K562 (cell line): Measurements from ENCODE around the gene MBD3. TPM values are rescaled to one million over a fixed set of nuclear protein-coding genes. Genes with fewer than 3 reads are reported as not detected.

ENCODE experiments used
- CREB1 ChIP-seq, 2 experiments: sonication (generic) in 1 of 2; formaldehyde crosslinking in 1 of 2; IDR thresholded peaks; 2 replicates each; pipeline versions ENCODE4 v1.6.1 to v1.8.0; 2012 to 2022; ENCODE audit warnings: inconsistent platforms in 1 of 2, mild to moderate bottlenecking in 1 of 2, missing genetic modification reagents in 1 of 2, moderate library complexity in 1 of 2
- HDAC3 ChIP-seq: fragments of 450-650 bp; IDR thresholded peaks from 2 replicates; pipeline ENCODE4 v1.6.1; 2018; ENCODE audit warnings: borderline replicate concordance, mild to moderate bottlenecking, moderate library complexity; ENCODE audit not compliant: partially characterized antibody
- MTA2 ChIP-seq: fragments of 450-650 bp; IDR thresholded peaks from 2 replicates; pipeline ENCODE4 v1.6.1; 2016; ENCODE audit warnings: low read depth
- MTF1 ChIP-seq: fragments of 250-450 bp; sonication (Bioruptor Pico); IDR thresholded peaks from 2 replicates; pipeline ENCODE4 v1.9.0; 2021; ENCODE audit warnings: moderate library complexity, mild to moderate bottlenecking, inconsistent platforms, borderline replicate concordance
- NFE2L1 ChIP-seq: fragments of 450-650 bp; IDR thresholded peaks from 2 replicates; pipeline ENCODE4 v1.6.1; 2016; ENCODE audit warnings: missing genetic modification characterization, low read depth, mild to moderate bottlenecking, missing compliant biosample characterization, moderate library complexity, borderline replicate concordance
- NFRKB ChIP-seq: fragments of 450-650 bp; IDR thresholded peaks from 2 replicates; pipeline ENCODE4 v1.6.1; 2016; ENCODE audit warnings: low read depth
- POLR3A ChIP-seq: IDR thresholded peaks from 2 replicates; pipeline ENCODE4 v1.6.1; 2011; ENCODE audit warnings: borderline replicate concordance, mild to moderate bottlenecking, moderate library complexity; ENCODE audit not compliant: insufficient read length, insufficient read depth; ENCODE audit errors: extremely low read depth
- SP1 ChIP-seq: sonication (generic); formaldehyde crosslinking; IDR thresholded peaks from 2 replicates; pipeline ENCODE4 v1.8.1; 2022; ENCODE audit warnings: mild to moderate bottlenecking, missing genetic modification reagents
- SPI1 ChIP-seq: IDR thresholded peaks from 2 replicates; pipeline ENCODE4 v1.6.1; 2011; ENCODE audit warnings: low read depth, low read length, control low read depth, borderline replicate concordance
- TAF1 ChIP-seq: IDR thresholded peaks from 2 replicates; pipeline ENCODE4 v1.6.1; 2011; ENCODE audit warnings: mild to moderate bottlenecking, low read length, moderate library complexity; ENCODE audit not compliant: insufficient read depth, control insufficient read depth, severe bottlenecking; ENCODE audit errors: extremely low read depth
- ZNF23 ChIP-seq: fragments of 250-450 bp; sonication (Bioruptor Pico); IDR thresholded peaks from 2 replicates; pipeline ENCODE4 v1.4.0; 2020; ENCODE audit warnings: mild to moderate bottlenecking
- ZNF253 ChIP-seq: fragments of 250-450 bp; sonication (Bioruptor Pico); conservative IDR thresholded peaks from 2 replicates; pipeline ENCODE4 v1.6.1; 2021; ENCODE audit warnings: mild to moderate bottlenecking
- ZNF41 ChIP-seq: fragments of 250-450 bp; sonication (Bioruptor Pico); conservative IDR thresholded peaks from 2 replicates; pipeline ENCODE4 v1.4.0; 2020; ENCODE audit warnings: mild to moderate bottlenecking
- polyA plus RNA-seq, 8 experiments: library from polyadenylated mRNA; depleted of rRNA in 4 of 8; stranded (reverse) in 5 of 8; unstranded in 3 of 8; fragments of >200 nt; fragmentation: Nextera tagmentation in 2 of 8; fragmentation: Illumina TruSeq in 1 of 8; extraction: Ambion mirVana in 2 of 8; extraction: Trizol in 1 of 8; gene quantifications; 2 replicates each; pipeline versions ENCODE4 v1.2.1 to v1.2.3, GENCODE V29; 2011 to 2014; ENCODE audit warnings: inconsistent platforms in 1 of 8, missing spikeins in 1 of 8
- total RNA-seq, 7 experiments: library from RNA; depleted of rRNA in 6 of 7; stranded (reverse); fragments of >200 nt in 6 of 7; fragmentation: Illumina TruSeq in 2 of 7; extraction: Trizol in 2 of 7; gene quantifications; 2 replicates each; pipeline versions ENCODE4 v1.2.1 to v1.2.3, GENCODE V29; 2011 to 2021; ENCODE audit warnings: low replicate concordance in 1 of 7
- TF ChIP-seq, protein P1 (sequence below), 2 experiments: fragments of 450-650 bp in 1 of 2; sonication (generic) in 1 of 2; formaldehyde crosslinking in 1 of 2; IDR thresholded peaks in 1 of 2; conservative IDR thresholded peaks in 1 of 2; 2 replicates each; pipeline versions ENCODE4 v1.6.1 to v1.8.1; 2016 to 2023; ENCODE audit warnings: mild to moderate bottlenecking in 2 of 2, moderate library complexity in 2 of 2, inconsistent platforms in 1 of 2, missing genetic modification reagents in 1 of 2
- TF ChIP-seq, protein P2 (sequence below), 2 experiments: fragments of 450-650 bp; IDR thresholded peaks; 2 replicates each; pipeline ENCODE4 v1.6.1; 2018; ENCODE audit warnings: mild to moderate bottlenecking in 2 of 2, low read depth in 1 of 2; ENCODE audit not compliant: partially characterized antibody in 2 of 2
- TF ChIP-seq, protein P3 (sequence below): fragments of 250-450 bp; sonication (Bioruptor Pico); IDR thresholded peaks from 2 replicates; pipeline ENCODE4 v1.5.0; 2021; ENCODE audit warnings: mild to moderate bottlenecking, moderate library complexity
- TF ChIP-seq, protein P4 (sequence below): sonication (generic); formaldehyde crosslinking; IDR thresholded peaks from 2 replicates; pipeline ENCODE4 v1.5.0; 2020; ENCODE audit warnings: missing genetic modification reagents

The MBD3 gene
- total and polyA plus RNA-seq, 9 of the 15 experiments (the other 6 are each of a cell fraction or from before 2014, with no cell fraction given) = 0.24 to 137 (median 30.9) TPM

DNA sequence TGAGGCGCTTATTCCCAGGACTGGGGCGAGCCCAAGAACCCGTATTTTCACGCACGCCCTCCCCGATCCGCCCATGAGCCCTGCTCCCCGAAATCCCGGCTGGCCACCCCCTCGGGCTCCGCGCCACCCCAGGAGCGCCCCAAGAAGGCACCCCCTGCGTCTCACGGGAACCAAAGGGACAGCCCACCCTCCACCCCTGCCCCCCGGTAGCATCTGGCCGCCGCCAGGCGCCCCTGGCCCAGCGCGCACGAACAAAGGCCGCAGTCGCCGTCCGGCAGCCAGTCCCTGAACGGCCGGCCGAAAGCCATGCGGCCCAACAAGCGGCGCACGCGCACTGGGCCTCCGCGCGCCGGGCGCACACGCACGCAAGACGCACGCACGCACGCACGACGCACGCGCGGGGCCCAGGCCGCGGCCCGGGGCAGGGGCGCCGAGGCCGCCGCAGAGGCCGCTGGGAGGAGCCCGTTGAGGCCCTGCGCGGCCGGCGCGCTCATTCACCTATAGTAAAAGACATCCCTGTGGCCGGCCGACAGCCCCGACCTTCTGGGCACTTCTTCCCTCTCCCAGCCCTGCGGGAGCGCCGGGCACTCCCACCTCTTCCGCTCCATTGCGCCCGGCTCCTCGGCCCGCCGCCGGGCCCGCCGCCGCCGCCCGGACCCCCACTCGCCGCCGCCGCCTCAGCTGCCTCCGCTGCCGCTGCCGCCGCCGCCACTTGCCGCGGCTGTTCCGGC, 476 bp downstream of the MBD3 start (continued):
- TF ChIP-seq, protein P1, sequence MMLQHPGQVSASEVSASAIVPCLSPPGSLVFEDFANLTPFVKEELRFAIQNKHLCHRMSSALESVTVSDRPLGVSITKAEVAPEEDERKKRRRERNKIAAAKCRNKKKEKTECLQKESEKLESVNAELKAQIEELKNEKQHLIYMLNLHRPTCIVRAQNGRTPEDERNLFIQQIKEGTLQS (IDR thresholded peaks at IDR 0.05) = no peak
- TF ChIP-seq, protein P1 (CRISPR knock-in tag; conservative IDR thresholded peaks at IDR 0.05) = no peak
- TF ChIP-seq CREB1 (IDR thresholded peaks at IDR 0.05) (peak; percentile 37; the same call in 1 of the 2 replicates), CREB1 (CRISPR knock-in tag; IDR thresholded peaks at IDR 0.05) (no peak), ZNF23 (no peak), SPI1 (no peak), HDAC3 (no peak), MTA2 (no peak), NFE2L1 (tag) (no peak), NFRKB (peak; percentile 10; the same call in 1 of the 2 replicates), MTF1 (no peak), ZNF41 (CRISPR knock-in tag) (no peak), POLR3A (no peak), SP1 (CRISPR knock-in tag) (no peak), TAF1 (peak; percentile 82), ZNF253 (CRISPR knock-in tag) (no peak)
- TF ChIP-seq, protein P2, sequence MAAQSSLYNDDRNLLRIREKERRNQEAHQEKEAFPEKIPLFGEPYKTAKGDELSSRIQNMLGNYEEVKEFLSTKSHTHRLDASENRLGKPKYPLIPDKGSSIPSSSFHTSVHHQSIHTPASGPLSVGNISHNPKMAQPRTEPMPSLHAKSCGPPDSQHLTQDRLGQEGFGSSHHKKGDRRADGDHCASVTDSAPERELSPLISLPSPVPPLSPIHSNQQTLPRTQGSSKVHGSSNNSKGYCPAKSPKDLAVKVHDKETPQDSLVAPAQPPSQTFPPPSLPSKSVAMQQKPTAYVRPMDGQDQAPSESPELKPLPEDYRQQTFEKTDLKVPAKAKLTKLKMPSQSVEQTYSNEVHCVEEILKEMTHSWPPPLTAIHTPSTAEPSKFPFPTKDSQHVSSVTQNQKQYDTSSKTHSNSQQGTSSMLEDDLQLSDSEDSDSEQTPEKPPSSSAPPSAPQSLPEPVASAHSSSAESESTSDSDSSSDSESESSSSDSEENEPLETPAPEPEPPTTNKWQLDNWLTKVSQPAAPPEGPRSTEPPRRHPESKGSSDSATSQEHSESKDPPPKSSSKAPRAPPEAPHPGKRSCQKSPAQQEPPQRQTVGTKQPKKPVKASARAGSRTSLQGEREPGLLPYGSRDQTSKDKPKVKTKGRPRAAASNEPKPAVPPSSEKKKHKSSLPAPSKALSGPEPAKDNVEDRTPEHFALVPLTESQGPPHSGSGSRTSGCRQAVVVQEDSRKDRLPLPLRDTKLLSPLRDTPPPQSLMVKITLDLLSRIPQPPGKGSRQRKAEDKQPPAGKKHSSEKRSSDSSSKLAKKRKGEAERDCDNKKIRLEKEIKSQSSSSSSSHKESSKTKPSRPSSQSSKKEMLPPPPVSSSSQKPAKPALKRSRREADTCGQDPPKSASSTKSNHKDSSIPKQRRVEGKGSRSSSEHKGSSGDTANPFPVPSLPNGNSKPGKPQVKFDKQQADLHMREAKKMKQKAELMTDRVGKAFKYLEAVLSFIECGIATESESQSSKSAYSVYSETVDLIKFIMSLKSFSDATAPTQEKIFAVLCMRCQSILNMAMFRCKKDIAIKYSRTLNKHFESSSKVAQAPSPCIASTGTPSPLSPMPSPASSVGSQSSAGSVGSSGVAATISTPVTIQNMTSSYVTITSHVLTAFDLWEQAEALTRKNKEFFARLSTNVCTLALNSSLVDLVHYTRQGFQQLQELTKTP (IDR thresholded peaks at IDR 0.05; ENCODE audit: low read depth in 1 of 2, partially characterized antibody in 2 of 2) = no peak
- TF ChIP-seq, protein P3, sequence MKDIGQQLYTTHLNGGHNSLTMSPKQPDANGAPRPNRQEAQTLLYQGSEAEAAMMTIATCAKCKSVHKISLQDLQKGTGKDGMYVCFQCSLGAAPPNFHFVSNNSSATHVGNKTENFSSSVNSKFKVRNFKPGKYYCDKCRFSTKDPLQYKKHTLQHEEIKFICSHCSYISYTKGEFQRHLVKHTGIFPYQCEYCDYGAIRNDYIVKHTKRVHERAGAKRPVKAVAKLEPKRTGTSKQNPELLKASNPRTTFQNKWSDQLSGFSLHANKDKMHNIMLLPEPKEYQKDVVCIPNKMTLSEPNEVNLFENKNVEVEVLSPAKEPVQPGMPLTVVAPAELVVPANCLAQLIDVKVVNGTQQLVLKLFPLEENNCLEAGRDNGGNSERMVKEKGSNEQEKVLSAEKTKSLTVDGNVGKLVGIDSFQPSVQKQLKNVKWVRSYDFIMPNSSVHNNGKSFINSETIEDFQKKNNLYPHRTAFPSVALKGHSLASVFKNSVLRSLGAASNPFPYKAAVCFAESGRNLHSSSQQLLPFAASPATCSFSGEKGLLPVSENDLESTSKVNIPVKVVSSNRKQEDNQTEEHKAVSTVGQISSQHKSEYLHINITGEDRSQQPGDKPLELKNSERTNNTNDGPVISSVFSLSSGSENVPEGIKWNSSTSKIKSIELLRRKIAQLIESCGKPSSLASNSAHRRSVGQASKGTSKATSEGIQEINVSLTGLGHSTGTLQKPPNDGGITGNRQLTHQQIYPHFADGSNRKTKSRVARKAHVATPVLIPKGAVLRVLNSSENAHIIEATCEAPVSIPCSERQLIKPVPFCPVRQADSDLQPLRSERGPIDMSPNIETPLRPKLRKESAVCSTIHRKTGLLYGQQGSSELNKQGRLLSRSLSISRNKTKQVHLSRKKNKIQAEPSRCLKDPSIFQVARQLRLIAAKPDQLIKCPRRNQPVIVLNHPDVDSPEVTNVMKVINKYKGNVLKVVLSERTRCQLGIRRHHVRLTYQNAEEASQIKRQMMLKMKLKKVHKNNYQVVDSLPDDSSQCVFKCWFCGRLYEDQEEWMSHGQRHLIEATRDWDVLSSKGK = no peak
- TF ChIP-seq, protein P4, sequence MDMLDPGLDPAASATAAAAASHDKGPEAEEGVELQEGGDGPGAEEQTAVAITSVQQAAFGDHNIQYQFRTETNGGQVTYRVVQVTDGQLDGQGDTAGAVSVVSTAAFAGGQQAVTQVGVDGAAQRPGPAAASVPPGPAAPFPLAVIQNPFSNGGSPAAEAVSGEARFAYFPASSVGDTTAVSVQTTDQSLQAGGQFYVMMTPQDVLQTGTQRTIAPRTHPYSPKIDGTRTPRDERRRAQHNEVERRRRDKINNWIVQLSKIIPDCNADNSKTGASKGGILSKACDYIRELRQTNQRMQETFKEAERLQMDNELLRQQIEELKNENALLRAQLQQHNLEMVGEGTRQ (CRISPR knock-in tag) = no peak
